ENCODE results near the gene PTRH1. TPM values are rescaled to one million over a fixed set of nuclear protein-coding genes. Genes with fewer than 3 reads are reported as not detected.

PTRH1 gene
- total and polyA plus RNA-seq, 2 of the 13 experiments (the other 11 are each of a cell fraction or from before 2014, with no cell fraction given): 4.0 to 10.4 TPM

GRCh38 chr9:127723013-127723412, 7.5 kb upstream of the PTRH1 start (continued):
- TF ChIP-seq TRAFD1 (CRISPR knock-in tag; IDR thresholded peaks at IDR 0.05; ENCODE audit: borderline replicate concordance) (no peak), ZSCAN29 (CRISPR knock-in tag; conservative IDR thresholded peaks at IDR 0.05) (no peak), ZNF468 (CRISPR knock-in tag; IDR thresholded peaks at IDR 0.05) (no peak), PRDM4 (CRISPR knock-in tag; IDR thresholded peaks at IDR 0.05; ENCODE audit: borderline replicate concordance) (no peak), E2F2 (CRISPR knock-in tag; IDR thresholded peaks at IDR 0.05; ENCODE audit: borderline replicate concordance) (no peak), NAIF1 (CRISPR knock-in tag; IDR thresholded peaks at IDR 0.05; ENCODE audit: borderline replicate concordance) (no peak)
